ENCODE results near the gene MX2. TPM values are rescaled to one million over a fixed set of nuclear protein-coding genes. Genes with fewer than 3 reads are reported as not detected.

MX2 gene
- polyA plus RNA-seq, 10 donors: 1.1 to 3.9 (median 1.7) TPM

DNA sequence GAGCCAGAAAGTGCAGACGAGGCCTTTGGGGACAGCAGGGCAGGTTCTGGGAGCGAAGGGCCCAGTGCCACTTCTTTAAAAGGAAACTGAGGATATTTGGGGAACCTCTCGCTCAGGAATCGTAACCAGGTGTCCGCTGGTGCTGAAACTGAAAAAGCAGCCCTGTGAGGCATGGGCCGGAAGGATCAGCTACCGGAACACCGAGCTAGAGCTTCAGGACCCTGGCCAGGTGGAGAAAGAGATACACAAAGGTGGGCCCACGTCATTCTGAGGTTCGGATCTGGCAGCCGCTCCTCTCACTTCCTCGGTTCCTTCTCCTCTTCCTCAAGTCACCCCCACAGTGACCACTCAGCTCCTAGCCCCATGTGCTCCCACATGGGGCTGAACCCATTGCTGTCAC is 18.1 kb downstream of the MX2 start:
- DNase-seq: no peak

DNA sequence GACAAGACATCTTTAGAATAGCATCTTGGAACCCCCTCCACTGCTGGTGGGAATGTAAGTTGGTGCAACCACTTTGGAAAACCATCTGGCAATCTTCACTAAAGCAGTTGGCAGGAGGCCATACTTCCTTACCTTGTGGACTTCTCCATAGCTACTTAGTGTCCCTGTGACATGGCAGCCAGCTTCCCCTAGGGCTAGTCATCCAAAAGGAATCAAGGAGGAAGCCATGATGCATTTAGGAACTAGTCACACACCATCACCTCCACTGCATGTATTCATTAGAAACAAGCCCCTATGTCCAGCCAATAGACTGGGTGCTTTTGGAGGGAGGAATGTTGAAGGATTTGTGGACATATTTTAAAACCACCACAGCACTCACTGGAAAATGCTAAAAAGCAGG is 19.9 kb downstream of the MX2 start:
- DNase-seq: no peak

DNA sequence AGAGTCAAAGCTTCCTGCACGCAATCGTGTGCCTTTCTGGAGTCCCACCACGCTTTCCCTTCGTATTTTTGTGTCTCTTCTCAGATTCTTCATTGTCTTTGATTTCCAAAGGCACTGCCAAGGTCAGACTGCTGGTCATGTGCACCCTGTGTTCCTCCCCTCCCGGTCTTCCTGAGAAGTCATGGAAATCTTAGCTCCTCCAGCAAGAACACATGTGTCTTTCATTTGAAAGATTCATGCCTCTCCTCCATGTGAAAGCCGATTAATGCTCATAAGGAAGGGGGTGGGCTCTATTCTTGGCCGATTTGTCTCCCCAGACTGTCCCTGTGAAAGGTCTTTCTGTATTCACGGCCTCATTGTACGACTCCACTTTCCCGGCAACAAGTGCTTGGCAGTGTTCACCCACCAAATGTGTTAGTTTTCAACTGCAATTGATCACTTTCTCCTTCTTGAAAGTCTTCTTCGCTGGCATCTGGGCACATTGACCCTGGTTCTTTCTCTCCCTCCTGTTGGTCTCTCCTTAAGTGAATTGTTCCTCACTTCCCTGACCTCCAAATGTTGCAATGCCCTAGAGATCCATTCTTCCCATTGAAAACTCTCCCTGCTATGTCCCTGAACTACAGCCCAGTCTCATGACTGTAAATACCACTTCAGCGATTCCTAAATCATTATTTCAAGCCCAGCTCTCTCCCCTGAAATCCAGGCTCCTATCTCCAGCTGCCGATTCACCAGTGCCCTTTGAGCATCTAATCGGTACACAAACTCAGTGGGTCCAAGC is 25.4 kb downstream of the MX2 start:
- DNase-seq: peak in 1 of 3 donors; percentile 68

DNA sequence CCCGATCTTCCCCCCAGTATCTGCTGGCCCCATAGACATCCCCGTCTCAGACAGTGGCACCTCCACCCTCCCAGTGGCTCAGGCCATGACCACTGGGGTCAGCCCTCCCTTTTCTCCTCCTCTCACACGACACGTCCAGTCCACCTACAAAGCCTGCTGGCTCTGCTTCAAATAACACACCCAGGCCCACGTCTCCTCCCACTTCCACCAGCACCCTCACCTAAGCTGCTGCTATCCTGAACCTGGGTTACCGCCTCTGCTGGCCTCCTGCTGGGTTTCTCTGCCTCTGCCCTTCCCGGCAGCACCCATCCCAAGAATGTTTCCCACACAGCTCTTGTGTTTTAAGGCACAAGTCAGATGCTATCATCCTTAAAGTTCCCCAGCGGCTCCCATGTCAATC is 26.0 kb downstream of the MX2 start:
- DNase-seq: no peak

DNA sequence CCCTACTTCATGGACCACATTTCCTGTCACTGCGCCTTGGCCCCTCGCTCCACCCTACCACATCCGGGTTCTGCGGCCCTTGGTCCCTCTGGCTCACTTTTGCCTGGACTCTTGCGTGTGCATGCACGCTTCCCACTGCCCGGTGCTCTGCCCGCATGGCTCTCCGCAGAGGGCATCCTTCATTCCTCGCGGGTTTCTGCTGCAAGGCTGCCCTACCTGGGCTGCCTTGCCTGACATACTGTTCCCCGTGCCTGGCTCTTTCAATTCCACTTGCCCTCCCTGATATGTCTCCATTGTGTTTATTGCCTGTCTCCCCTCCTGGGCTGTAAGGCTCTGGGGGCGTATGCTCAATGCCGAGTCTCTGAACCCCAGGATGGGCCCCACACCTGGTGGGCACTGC is 26.4 kb downstream of the MX2 start:
- no peak for DNase-seq

DNA sequence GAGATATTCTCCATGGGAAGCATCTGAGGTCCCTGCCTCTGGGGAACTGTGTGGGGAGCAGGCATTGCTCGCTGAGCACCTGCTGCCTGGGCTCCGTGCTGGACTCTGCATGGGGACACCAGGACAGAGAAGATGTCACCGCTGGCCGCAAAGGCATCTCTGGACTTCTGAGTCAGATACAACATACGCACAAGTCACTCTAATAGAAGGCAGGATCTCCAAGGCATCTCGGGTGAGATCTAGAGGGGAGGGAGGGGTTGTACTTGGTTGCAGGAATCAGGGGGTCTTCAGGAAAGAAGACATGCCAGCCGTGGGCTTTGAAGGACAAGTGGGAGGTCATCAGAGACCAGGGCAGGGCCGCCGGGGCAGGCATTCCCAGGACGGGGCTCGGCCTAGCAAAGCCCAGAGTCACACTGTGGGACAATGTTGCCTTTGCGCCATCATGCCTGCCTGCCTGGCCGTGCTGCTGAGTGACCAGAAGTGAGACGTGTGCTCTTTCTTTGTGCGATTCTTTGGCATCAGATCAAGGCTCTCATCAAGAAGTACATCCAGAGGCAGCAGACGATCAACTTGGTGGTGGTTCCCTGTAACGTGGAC is 28.3 kb downstream of the MX2 start:
- DNase-seq: no peak

DNA sequence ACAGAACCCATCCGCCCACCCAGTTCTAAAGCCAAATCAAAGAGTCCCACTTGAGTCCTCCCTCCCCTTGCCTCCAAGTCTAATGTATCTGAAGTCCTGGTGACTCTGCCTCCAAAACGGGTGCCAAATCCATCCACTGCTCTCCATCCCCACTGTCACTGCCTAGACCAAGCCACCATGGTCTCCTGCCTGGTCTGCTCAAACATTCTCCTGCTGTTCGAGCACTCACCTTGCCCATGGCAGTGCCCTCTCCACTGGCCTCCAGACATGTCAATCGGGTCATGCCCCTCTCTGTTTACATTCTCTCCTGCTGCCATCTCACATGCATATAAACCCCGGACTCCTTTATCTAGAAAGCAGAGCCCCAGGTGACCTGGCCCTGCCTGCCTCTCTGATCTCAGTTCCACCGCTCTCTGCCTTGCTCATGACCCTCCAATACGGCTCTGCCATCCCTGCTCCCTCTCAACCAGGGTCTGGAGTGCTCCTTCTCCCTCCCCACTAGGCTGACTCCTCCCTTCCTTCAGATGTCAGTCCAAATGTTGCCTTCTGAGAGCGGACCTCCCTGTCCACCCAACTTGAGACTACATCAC is 32.1 kb downstream of the MX2 start:
- DNase-seq: no peak

DNA sequence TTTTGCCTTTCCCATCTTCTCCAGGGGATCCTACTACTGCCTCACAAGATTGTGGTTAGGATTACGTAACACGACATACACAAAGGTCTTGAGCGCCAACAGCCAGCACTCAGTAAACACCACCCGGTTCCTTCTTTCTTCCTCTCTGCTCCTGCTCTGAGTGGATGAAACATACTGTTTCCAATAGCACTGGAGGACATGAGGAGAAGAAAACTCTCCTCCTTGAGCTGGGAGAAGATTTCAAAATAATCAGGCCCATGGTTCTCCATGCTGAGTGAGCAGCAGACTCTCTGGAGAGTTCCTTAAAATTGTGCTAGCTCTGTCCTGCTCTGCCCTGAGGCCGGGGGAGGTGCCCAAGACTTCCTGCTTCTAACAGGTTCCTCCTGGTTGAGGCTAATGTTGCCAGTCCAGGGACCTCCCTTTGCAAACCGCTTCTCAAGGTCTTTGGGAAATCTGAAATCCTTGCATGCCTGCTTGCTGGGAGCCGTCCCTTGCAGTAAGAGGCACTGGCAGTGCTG is 34.8 kb downstream of the MX2 start:
- DNase-seq: peak in 2 of 3 donors; percentile 7 to 16

DNA sequence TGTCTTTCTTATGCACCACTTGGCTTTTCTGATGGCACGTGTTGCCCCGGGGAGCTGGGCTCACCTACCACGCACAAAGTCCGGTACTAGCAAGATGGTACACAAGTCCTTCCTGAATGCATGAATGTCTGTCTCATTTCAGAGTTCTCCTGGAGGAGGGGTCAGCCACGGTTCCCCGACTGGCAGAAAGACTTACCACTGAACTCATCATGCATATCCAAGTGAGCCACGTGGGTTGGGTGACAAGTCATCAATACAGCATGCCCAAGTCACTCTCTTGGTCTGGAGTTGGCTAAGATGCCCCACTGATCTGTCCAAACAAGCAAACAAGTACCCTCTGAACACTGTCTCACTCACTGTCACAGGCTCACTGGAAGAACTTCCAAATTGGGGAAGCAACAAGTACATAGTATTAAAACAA is 35.7 kb downstream of the MX2 start:
- DNase-seq: no peak

DNA sequence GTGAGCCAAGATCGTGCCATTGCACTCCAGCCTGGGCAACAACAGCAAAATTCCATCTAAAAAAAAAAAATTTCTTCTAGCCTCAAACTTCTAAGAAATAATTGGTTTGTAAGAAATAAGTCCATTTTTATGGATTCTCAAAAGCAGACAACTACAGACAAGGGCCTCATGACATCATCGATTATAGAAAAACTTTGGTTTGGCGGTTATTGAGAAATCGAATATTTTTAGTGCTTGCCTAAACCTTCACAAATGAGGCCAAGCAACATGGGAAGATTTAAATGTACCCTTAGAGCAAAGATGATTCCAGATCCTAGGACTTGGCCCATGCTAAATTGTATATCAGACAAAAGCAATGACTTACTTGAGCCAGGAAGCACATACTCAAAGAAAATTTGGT is 36.4 kb downstream of the MX2 start:
- no peak for DNase-seq

DNA sequence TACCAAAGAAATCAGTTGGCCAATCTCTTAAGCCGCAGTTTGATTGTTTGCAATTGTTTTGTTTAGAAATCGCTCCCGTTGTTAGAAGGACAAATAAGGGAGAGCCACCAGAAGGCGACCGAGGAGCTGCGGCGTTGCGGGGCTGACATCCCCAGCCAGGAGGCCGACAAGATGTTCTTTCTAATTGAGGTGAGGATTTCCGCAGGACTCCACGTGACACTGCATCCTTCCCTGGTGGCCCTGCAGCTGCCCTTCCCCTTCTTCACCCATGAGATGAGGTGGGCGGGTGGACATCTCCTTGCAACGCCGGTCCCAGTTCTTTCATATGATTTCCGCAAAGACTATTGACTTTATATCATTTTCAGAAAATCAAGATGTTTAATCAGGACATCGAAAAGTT is 37.0 kb downstream of the MX2 start:
- DNase-seq: no peak

DNA sequence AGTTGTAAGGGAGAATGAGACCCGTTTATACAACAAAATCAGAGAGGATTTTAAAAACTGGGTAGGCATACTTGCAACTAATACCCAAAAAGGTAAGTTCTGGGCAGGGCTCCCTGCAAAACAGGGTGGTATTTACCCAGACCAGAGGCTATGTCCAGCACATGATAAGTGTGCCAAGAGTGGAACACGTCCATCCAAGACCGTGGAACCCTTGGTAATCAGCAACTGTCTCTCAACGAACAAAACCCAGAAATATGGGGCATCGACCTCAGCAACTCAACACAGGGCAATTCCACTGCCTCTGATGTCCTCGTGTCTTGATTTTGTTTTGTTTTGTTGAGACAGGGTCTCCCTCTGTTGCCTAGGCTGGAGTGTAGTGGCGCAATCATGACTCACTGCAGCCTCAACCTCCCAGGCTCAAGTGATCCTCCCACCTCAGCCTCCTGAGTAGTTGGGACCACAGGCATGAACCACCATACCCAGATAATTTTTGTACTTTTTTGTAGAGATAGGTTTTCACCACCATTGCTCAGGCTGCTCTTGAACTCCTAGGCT is 37.5 kb downstream of the MX2 start:
- DNase-seq: no peak

DNA sequence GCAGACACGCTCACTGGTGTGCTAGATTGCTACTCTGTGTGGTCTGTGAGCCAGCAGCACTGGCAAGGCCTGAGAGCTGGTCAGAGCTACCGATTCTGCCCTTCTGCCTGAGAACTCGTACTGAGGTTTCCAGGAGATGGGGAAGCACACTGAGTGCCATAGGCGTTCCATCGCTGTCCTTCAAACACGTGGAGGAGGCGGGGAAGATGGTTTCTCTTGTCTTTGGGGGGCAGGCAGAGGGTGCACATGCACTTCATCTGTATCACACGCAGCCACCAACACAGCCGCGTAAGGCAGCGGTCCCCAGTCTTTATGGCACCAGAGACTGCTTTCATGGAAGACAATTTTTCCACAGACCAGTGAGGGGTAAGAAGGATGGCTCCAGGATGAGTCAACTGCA is 40.4 kb downstream of the MX2 start:
- DNase-seq: no peak

DNA sequence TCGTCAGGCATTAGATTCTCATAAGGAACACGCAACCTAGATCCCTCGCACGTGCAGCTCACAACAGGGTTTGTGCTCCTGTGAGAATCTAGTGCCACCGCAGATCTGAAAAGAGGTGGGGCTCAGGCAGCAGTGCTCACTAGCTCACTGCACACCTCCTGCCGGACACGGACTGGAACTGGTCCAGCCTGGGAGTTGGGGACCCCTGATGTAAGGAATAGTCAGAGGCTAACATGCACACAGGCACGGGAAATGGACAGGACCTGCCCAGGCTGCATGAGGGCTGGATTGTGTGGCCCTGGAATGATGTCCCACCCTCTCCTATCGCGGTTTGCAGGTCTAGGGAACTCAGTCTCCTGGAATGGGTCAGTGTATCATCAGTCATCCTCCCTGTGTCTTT is 41.0 kb downstream of the MX2 start:
- DNase-seq: no peak

DNA sequence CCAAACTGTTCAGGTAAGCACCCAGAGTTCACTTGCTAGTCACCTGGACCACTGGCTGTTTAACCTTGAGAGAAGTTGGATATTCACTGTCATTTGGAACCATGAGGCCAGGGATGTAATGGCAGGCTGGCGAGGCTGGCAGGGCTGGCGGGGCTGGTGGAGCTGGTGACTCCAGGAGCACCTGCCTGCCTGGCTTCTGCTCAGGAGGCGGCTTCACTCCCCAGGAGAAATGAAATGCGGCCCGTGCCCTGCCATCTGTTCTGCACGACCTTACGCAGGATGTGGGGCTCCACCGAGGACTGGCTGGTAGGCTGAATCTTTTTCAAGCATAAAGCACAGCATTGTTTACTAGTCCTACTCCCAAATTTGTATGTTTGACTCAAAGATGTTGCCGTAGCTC is 41.5 kb downstream of the MX2 start:
- DNase-seq: no peak

DNA sequence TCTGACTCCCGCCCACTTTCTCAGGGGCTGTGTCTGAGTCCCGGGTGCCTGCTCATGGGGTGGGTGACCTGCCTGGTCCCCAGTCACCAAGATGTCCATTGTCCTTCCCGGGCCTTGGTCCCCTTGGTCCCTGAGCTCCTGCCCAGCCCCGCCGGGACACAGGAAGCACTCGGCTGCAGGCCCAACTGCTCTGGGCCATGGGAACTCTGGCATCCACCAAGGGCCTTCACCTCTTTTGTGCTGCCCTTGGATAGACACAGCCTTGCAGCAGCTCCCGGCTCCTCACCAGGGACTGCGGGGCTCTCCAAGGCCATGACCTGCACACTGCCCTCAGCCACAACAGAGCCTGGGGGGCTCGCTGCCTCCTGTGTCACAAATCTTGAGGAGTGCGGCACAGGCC is 42.1 kb downstream of the MX2 start:
- no peak for DNase-seq

DNA sequence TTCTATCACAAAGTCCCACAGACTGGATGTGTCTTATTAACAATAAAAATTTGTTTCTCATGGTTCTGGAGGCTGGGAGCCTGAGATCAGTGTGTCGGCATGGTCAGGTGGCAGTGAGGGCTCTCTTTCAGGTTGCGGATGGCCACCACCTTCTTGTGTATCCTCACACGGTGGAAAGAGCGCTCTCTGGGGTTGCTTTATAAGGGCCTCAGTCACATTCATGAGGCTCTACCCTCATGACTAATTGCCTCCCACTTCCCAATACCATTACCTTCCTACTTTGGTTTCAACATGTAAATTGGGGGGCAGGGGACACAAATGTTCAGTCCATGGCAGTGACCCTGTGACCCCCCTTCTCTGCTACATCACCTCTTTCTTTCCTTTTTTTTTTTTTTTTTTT is 43.5 kb downstream of the MX2 start:
- DNase-seq: no peak

DNA sequence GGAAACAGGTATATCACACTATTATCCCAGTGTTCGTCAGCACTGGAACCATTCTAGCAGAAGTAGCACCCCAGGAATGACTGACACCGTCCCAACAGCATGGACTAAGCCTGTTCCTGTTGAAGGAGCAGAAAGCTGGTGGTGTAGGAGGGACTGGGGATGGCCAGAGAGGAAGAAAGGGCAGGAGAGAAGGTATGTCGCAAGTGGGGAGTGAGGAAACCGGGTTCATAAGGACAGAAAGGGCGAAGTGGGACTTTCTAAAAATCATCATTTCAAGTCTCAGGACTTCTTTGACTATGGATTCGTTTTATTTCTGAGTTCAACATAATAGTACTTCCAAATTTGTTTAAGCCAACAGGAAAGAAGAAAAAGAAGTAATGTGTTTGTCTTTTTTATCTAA is 44.5 kb downstream of the MX2 start:
- no peak for DNase-seq

DNA sequence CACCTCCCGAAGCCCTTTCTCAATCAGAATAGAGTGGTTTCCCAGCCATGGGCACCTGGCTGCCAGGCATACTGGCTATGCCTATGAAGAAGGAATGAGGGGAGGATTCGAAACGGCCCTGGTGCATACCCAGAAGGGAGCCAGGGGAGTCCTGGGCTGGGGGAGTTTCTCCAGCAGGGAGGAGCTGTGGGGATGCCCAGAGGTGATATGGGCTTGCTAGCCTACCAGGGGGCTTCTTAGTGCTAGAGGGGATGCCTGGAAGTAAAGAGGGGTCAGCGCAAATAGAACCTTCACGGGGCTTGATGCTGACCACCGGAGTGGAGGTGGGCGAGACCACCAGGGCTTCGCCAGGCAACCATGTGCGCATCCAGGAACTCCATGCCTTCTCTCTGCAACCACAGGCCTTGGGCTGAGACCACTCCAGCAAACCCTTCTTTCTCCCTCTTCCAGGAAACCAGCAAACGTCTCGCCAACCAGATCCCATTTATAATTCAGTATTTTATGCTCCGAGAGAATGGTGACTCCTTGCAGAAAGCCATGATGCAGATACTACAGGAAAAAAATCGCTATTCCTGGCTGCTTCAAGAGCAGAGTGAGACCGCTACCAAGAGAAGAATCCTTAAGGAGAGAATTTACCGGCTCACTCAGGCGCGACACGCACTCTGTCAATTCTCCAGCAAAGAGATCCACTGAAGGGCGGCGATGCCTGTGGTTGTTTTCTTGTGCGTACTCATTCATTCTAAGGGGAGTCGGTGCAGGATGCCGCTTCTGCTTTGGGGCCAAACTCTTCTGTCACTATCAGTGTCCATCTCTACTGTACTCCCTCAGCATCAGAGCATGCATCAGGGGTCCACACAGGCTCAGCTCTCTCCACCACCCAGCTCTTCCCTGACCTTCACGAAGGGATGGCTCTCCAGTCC is 46.0 kb downstream of the MX2 start:
- DNase-seq: no peak

DNA sequence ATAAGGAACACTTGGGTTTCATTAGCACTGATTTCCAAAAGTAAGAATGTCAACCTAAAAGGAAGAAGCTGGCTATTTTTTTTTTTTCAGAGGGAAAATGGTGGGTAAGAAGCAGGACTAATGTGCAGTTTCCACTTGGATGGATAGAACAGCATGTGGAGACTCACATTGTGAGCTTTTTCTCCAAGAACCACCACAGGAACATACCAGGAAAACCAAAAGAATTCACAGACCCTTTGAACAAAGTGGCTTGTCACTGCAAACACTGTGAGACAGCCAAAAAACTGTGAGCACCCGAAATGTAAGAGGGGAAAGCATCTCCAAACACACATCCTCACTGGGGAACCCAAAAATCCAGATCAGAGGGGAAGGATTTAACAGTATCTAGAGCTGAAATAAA is 48.5 kb downstream of the MX2 start:
- DNase-seq: no peak

DNA sequence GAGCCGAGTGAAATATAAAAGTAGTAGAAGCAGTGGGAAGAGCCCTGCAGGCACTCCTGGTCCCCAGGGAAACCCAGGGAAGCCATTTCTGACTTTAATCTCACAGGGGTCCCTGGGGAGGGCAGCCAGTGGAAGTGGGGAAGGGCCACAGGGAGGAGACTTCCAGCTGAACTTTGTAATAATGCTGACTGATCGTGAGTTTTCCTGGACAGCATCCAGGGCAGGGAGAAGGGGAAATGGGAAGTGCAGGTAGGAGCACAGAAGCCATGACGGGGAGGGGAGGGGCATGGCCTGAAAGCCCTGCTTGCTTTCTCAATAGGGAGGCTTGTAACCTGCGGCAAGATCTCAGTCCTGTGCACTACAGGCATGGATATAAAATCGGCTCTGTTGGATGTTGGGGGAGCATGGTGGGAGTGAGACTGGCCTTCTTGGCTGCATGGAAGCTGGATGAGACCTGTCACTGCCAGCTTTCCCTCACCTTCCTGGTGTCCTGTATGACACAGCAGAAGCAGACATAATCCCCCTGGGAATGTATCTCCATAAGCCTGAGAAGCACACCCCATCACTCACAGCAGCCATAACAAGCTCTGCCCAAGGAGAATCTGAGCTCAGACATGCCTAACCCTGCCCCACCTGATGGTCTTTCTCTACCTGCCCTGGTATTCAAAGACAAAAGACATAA is 49.1 kb downstream of the MX2 start:
- no peak for DNase-seq
